Brain microvascular endothelial cell (primary cell): Measurements from ENCODE around the gene ZNF283.

ENCODE experiments used
- DNase-seq: peaks from one replicate; pipeline ENCODE4 v3.0.0-alpha.2; 2020
- H3K27ac ChIP-seq: fragments of 250-450 bp; sonication (Bioruptor Pico); 2 replicates; pipeline ENCODE4 v1.5.1; 2020; ENCODE audit warnings: mild to moderate bottlenecking, moderate library complexity
- H3K27me3 ChIP-seq: fragments of 250-450 bp; sonication (Bioruptor Pico); replicated peaks from 2 replicates; pipeline ENCODE4 v1.5.1; 2020; ENCODE audit warnings: mild to moderate bottlenecking
- H3K36me3 ChIP-seq: fragments of 250-450 bp; sonication (Bioruptor Pico); replicated peaks from 2 replicates; pipeline ENCODE4 v1.5.1; 2020; ENCODE audit warnings: mild to moderate bottlenecking
- H3K4me3 ChIP-seq: 2 replicates; pipeline ENCODE4 v1.5.1; 2011; ENCODE audit warnings: low read depth, mild to moderate bottlenecking, control low read depth, low read length, moderate library complexity
- CTCF ChIP-seq: IDR thresholded peaks from 2 replicates; pipeline ENCODE4 v1.5.1; 2011; ENCODE audit warnings: low read depth, mild to moderate bottlenecking, moderate library complexity, low read length, control low read depth, inconsistent platforms; ENCODE audit errors: missing control alignments
- in situ Hi-C: cut with HindIII; loops from 2 replicates; pipeline ENCODE4 v1.10.0; 2017; ENCODE audit warnings: low sequenced_read_pairs, low pct_ligation_motif_present

ZNF283 gene

GRCh38 chr19:43797556-43797955, 29.6 kb upstream of the ZNF283 start:
- no peak for TF ChIP-seq CTCF
- DNase-seq = no peak
- no peak overlapping the region for H3K27ac ChIP-seq
- no peaks in the 10 kb centered on the region for H3K27me3 ChIP-seq
- H3K4me3 ChIP-seq = no peak overlapping the region
- H3K36me3 ChIP-seq = no peaks in the 10 kb centered on the region
- in situ Hi-C loops = no loop called here

GRCh38 chr19:43798026-43798545, 29.0 kb upstream of the ZNF283 start:
- H3K27me3 ChIP-seq = no peaks in the 10 kb centered on the region

GRCh38 chr19:43798546-43799409, 28.3 kb upstream of the ZNF283 start:
- Histone ChIP-seq H3K36me3 (no peaks in the 10 kb centered on the region), H3K27me3 (no peaks in the 10 kb centered on the region), H3K27ac (no peak overlapping the region), H3K4me3 (peak overlapping the region; percentile 54)
- DNase-seq = no peak
- TF ChIP-seq CTCF = no peak
- in situ Hi-C loops = no loop called here

More at GRCh38 chr19:43798026-43798545, 29.0 kb upstream of the ZNF283 start:
- DNase-seq = no peak
- no peak for TF ChIP-seq CTCF
- Histone ChIP-seq H3K27ac (no peak overlapping the region), H3K4me3 (peak overlapping the region; percentile 54), H3K36me3 (no peaks in the 10 kb centered on the region)
- in situ Hi-C loops = no loop called here

DNA sequence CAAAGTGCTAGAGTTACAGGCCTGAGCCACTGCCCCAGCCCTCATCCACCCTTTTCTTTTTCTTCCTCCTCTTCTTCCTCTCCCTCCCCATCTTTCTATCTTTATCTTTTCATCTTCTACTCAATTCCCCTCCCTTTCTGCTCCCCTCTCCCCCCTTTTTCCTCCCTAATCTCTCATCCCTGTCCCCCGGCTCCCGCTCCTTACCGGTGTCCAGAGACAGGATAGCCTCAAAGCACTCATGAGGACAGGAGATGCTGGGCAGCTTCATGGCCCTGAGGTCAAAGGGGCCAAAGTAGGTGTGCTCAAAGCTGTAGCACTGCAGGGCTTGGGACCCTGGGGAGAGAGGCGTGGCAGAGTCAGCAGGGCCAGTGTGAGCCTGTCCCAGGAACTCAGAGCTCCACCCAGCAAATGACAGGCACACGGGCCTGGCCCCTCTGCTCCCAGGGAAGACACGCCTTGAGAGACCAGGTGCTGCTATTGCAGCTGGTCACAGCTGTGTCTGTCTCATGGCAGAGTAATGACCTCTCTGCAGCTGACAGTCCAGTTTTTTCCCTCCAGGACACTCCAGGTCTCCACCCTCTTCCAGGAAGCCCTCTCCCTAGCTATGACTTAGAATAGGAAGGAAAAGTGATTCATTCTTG, 27.5 kb upstream of the ZNF283 start:
- no peak for TF ChIP-seq CTCF
- in situ Hi-C loops = no loop called here
- Histone ChIP-seq H3K27me3 (no peaks in the 10 kb centered on the region), H3K27ac (no peak overlapping the region), H3K36me3 (no peaks in the 10 kb centered on the region), H3K4me3 (no peak overlapping the region)
- no peak for DNase-seq

DNA sequence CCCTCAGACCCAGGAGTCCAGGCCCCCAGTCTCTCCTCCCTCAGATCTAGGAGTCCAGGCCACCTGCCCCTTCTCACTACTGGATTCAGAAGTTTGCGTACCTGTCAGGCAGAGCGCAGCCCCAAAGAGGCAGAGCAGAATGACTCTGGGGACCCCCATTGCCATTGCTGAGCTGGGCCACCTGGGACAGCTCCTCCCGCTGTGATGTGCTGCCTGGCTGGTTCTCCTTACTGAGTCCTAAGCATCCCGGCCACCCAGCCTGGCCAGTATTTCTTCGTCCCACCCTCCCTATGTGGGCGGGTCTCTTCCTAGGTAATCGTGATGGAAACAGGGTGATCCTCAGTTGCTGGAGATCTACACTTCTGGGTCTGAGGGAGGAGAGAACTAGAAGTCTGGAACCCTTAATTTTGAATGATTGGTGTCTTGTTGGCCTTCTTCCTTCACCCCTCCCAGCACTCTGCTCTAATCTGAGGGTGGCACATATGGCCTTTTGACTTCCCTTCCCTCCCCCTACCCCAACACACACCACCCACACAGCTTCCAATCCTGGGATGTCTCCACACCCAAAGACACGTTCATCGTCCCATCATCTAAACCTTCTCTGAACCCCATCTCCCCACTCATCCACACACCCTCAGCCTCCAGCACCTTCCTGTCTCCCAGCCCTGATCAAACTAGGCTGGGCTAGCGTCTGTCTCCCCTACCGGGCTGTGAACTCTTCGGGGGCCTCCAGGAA, 24.7 kb upstream of the ZNF283 start, which contains the start of gene LYPD5:
Gene LYPD5, minus strand, starts transcription at position 232 of the 736 bp plus-strand sequence. Its CDS starts 67 bp downstream, at position 165.
- TF ChIP-seq CTCF = no peak
- Histone ChIP-seq H3K4me3 (no peak within 1 kb of the TSS), H3K27ac (no peak within 1 kb of the TSS), H3K27me3 (no peaks in the 10 kb centered on the region), H3K36me3 (no peaks in the 10 kb centered on the region)
- in situ Hi-C loops = no loop called here
- DNase-seq = no peak
